Measurements from ENCODE around the gene ANGEL1.

The ANGEL1 gene

GRCh38 chr14:76761960-76762410 is 50.7 kb downstream of the ANGEL1 start:
- H3K4me3 ChIP-seq (ENCODE audit: control insufficient read depth, low read depth, low read length) = peak overlapping the region; percentile 64
- no peak for TF ChIP-seq CTCF (IDR thresholded peaks at IDR 0.05; ENCODE audit: control insufficient read depth, insufficient read depth, low read depth, low read length, missing control alignments)
- no peak for DNase-seq (ENCODE audit: low read depth)

- TF ChIP-seq CTCF (IDR thresholded peaks at IDR 0.05; ENCODE audit: control insufficient read depth, insufficient read depth, low read depth, low read length, missing control alignments) = no peak
- peak; percentile 13 for DNase-seq (ENCODE audit: low read depth)
- peak within 1 kb of the TSS; percentile 64 for H3K4me3 ChIP-seq (ENCODE audit: control insufficient read depth, low read depth, low read length)
These were observed 51.3 kb downstream of the ANGEL1 start, which contains the start of gene VASH1 for GRCh38 chr14:76761136-76761959. Gene VASH1, plus strand, starts transcription at chr14:76761468. Its CDS starts 1,354 bp downstream, at chr14:76762822.

GRCh38 chr14:76760331-76761135 is 52.1 kb downstream of the ANGEL1 start:
- DNase-seq (ENCODE audit: low read depth) = no peak
- H3K4me3 ChIP-seq (ENCODE audit: control insufficient read depth, low read depth, low read length) = peak overlapping the region; percentile 64
- TF ChIP-seq CTCF (IDR thresholded peaks at IDR 0.05; ENCODE audit: control insufficient read depth, insufficient read depth, low read depth, low read length, missing control alignments) = no peak

- TF ChIP-seq CTCF (IDR thresholded peaks at IDR 0.05; ENCODE audit: control insufficient read depth, insufficient read depth, low read depth, low read length, missing control alignments) = no peak
- no peak overlapping the region for H3K4me3 ChIP-seq (ENCODE audit: control insufficient read depth, low read depth, low read length)
- DNase-seq (ENCODE audit: low read depth) = no peak
These were observed 53.1 kb downstream of the ANGEL1 start for GRCh38 chr14:76759589-76759988.

GRCh38 chr14:76756371-76756750 is 56.3 kb downstream of the ANGEL1 start:
- no peak for DNase-seq (ENCODE audit: low read depth)
- TF ChIP-seq CTCF (IDR thresholded peaks at IDR 0.05; ENCODE audit: control insufficient read depth, insufficient read depth, low read depth, low read length, missing control alignments) = no peak
- no peak overlapping the region for H3K4me3 ChIP-seq (ENCODE audit: control insufficient read depth, low read depth, low read length)

GRCh38 chr14:76755610-76756370 is 56.9 kb downstream of the ANGEL1 start:
- no peak overlapping the region for H3K4me3 ChIP-seq (ENCODE audit: control insufficient read depth, low read depth, low read length)
- no peak for DNase-seq (ENCODE audit: low read depth)
- no peak for TF ChIP-seq CTCF (IDR thresholded peaks at IDR 0.05; ENCODE audit: control insufficient read depth, insufficient read depth, low read depth, low read length, missing control alignments)
